Ascending aorta (tissue), 2 donors: ENCODE results near the gene CLPTM1. TPM values are rescaled to one million over a fixed set of nuclear protein-coding genes. Genes with fewer than 3 reads are reported as not detected.
"Not testable (repeated sequence)": the region's sequence is repeated elsewhere in the genome, so short reads cannot be mapped to it uniquely, and the experiment has no call there.

Experiments used
- DNase-seq, 2 donors: peaks; one replicate each; pipeline ENCODE4 v3.0.0-alpha.2; 2019; ENCODE audit warnings: low spot score in 2 of 2
- H3K27ac ChIP-seq, 2 donors: fragments of 200-600 bp; sonication (generic); one replicate each; pipeline ENCODE4 v1.5.1; 2016 to 2017; ENCODE audit warnings: mild to moderate bottlenecking in 1 of 2
- H3K27me3 ChIP-seq: fragments of 200-600 bp; sonication (generic); one replicate; pipeline ENCODE4 v1.5.1; 2017
- H3K36me3 ChIP-seq, 2 donors: fragments of 200-600 bp; sonication (generic); one replicate each; pipeline ENCODE4 v1.5.1; 2016
- H3K4me1 ChIP-seq, 2 donors: fragments of 200-600 bp; sonication (generic); one replicate each; pipeline ENCODE4 v1.5.1; 2016 to 2017; ENCODE audit warnings: mild to moderate bottlenecking in 1 of 2
- H3K4me3 ChIP-seq, 2 donors: fragments of 200-600 bp; sonication (generic); one replicate each; pipeline ENCODE4 v1.5.1; 2016 to 2017; ENCODE audit warnings: mild to moderate bottlenecking in 1 of 2
- H3K9me3 ChIP-seq, 2 donors: fragments of 200-600 bp; sonication (generic); one replicate each; pipeline ENCODE4 v1.5.1; 2016
- intact Hi-C: fragments of 100-400 bp; cut with DNase I; formaldehyde crosslinking; loops from one replicate; pipeline ENCODE4 v1.15.1; 2023
- total RNA-seq: library from RNA; depleted of rRNA; stranded (reverse); fragments of >200 nt; gene quantifications from one replicate; pipeline ENCODE4 v1.1.0, GENCODE V29; 2016
- TF ChIP-seq, protein P1 (sequence below), 3 experiments: fragments of 200-600 bp in 2 of 3; fragments of 450-650 bp in 1 of 3; sonication (generic) in 2 of 3; IDR thresholded peaks; one replicate each; pipeline ENCODE4 v1.5.1; 2016 to 2019; ENCODE audit warnings: antibody characterized with exemption in 3 of 3, mild to moderate bottlenecking in 1 of 3, moderate library complexity in 1 of 3

The CLPTM1 gene
- total RNA-seq, 1 donor from 2014 or later: 65.2 TPM

DNA sequence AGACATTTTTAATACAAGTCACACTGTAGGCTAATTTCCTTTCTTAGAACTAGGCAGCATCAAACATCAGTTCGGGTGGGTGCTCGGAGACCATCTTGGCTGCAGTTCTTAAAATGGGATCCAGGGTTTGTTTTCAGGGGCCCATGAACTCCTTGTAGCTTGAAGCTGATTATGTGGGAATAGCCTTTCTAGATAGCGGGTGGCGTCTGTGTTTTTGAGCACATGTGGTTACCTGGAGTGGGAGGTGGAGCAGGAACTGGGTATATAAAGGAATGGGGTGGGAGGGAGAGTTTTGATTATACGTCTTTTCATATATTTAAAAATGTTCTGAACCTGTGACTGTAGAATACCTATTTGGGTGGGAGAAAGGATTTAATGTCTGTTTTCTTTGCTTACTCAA, 12.9 kb downstream of the CLPTM1 start:
- Histone ChIP-seq H3K36me3 (peaks cover 31 to 58% of the 10 kb centered on the region in 2 donors), H3K4me1 (no peaks in the 10 kb centered on the region)
- intact Hi-C loops: no loop called here

DNA sequence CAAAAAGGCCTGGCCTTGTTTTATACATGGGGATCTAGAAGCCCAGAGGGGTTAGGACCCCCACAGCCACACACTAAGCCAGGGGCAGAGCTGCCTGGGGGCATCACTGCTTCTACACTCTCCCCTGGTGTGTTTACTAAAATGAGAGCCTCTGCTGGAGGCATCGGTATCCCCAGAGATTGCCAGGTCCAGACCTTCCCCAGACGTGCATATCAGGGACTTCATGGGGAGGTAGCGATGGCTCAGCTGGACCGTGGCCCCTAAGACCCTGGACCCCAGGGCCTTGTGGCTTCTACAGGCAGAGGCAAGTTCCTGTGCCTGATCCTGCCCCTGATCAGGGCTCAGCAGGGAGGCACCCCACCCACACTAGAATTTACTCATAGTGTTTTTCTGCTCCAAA, 13.5 kb downstream of the CLPTM1 start:
- no peak for DNase-seq
- H3K27me3 ChIP-seq: no peaks in the 10 kb centered on the region
- no peaks in the 10 kb centered on the region for H3K4me1 ChIP-seq
- intact Hi-C loops: no loop called here
- H3K27ac ChIP-seq: no peak overlapping the region
- no peak overlapping the region for H3K4me3 ChIP-seq
- peaks cover 33 to 59% of the 10 kb centered on the region in 2 donors for H3K36me3 ChIP-seq
- TF ChIP-seq, protein P1, sequence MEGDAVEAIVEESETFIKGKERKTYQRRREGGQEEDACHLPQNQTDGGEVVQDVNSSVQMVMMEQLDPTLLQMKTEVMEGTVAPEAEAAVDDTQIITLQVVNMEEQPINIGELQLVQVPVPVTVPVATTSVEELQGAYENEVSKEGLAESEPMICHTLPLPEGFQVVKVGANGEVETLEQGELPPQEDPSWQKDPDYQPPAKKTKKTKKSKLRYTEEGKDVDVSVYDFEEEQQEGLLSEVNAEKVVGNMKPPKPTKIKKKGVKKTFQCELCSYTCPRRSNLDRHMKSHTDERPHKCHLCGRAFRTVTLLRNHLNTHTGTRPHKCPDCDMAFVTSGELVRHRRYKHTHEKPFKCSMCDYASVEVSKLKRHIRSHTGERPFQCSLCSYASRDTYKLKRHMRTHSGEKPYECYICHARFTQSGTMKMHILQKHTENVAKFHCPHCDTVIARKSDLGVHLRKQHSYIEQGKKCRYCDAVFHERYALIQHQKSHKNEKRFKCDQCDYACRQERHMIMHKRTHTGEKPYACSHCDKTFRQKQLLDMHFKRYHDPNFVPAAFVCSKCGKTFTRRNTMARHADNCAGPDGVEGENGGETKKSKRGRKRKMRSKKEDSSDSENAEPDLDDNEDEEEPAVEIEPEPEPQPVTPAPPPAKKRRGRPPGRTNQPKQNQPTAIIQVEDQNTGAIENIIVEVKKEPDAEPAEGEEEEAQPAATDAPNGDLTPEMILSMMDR (IDR thresholded peaks at IDR 0.05): no peak
- H3K9me3 ChIP-seq: no peaks in the 10 kb centered on the region

More for the DNA sequence above, 12.9 kb downstream of the CLPTM1 start:
- no peaks in the 10 kb centered on the region for H3K27me3 ChIP-seq
- no peak for DNase-seq
- no peak overlapping the region for H3K4me3 ChIP-seq
- no peak overlapping the region for H3K27ac ChIP-seq
- H3K9me3 ChIP-seq: no peaks in the 10 kb centered on the region
- TF ChIP-seq, protein P1 (IDR thresholded peaks at IDR 0.05): no peak

DNA sequence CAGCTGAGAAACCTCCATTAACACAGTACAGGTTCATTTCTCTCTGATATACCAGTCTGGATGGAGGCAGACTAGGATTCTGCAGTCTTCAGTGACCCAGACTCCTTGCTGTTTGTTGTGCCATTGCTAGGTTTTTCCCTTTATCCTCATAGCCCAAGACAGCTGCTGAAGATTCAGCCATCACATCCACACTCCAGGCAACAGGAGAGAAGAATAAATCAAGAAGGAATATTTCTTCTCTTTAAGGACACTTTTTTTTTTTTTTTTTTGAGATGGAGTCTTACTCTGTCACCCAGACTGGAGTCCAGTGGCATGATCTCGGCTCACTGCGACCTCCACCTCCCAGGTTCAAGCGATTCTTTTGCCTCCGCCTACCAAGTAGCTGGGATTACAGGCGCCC, 14.3 kb downstream of the CLPTM1 start:
- Histone ChIP-seq H3K27me3 (no peaks in the 10 kb centered on the region), H3K9me3 (no peaks in the 10 kb centered on the region), H3K36me3 (peaks cover 30 to 60% of the 10 kb centered on the region in 2 donors), H3K4me3 (no peak overlapping the region), H3K27ac (no peak overlapping the region), H3K4me1 (no peaks in the 10 kb centered on the region)
- DNase-seq: no peak
- TF ChIP-seq, protein P1 (IDR thresholded peaks at IDR 0.05): no peak
- intact Hi-C loops: no loop called here

DNA sequence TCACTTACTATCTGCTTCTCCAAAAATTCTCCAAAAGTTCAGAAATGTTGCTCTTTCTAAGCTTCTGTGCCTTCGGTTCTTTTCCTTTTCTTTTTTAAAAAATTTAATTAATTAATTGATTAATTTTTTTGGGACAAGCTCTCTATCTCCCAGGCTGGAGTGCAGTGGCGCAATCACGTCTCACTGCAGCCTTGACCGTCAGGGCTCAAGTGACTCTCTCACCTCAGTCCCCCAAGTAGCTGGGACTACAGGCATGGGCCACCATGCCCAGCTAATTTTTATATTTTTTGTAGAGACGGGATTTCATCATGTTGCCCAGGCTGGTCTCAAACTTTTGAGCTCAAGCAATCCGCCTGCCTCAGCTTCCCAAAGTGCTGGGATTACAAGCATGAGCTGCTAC, 16.3 kb downstream of the CLPTM1 start:
- intact Hi-C loops, H3K4me3 ChIP-seq, H3K4me1 ChIP-seq, DNase-seq, H3K9me3 ChIP-seq, H3K27ac ChIP-seq, H3K27me3 ChIP-seq: not testable (repeated sequence)
- peaks cover 39 to 63% of the 10 kb centered on the region in 2 donors for H3K36me3 ChIP-seq

DNA sequence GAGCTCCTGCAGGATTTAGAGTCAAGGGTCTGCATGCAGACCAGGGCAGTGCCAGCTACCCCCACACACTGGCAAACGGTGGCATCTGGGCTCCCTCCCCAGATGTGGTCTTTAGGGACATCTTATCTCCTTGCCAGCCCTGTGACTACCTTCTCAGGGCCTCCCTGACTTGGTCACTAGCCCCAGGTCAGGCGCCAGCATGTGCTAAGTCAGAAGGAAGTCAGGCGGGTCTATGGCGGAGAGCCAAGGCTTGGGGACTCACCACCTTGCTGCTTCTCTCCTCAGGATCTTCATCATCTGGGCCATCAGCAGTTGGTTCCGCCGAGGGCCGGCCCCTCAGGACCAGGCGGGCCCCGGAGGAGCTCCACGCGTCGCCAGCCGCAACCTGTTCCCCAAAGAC, 17.6 kb downstream of the CLPTM1 start:
- Histone ChIP-seq H3K9me3 (no peaks in the 10 kb centered on the region), H3K27ac (no peak overlapping the region), H3K27me3 (no peaks in the 10 kb centered on the region), H3K4me3 (no peak overlapping the region), H3K36me3 (peaks cover 46 to 67% of the 10 kb centered on the region in 2 donors), H3K4me1 (no peaks in the 10 kb centered on the region)
- no peak for DNase-seq
- TF ChIP-seq, protein P1 (IDR thresholded peaks at IDR 0.05): no peak
- intact Hi-C loops: no loop called here

DNA sequence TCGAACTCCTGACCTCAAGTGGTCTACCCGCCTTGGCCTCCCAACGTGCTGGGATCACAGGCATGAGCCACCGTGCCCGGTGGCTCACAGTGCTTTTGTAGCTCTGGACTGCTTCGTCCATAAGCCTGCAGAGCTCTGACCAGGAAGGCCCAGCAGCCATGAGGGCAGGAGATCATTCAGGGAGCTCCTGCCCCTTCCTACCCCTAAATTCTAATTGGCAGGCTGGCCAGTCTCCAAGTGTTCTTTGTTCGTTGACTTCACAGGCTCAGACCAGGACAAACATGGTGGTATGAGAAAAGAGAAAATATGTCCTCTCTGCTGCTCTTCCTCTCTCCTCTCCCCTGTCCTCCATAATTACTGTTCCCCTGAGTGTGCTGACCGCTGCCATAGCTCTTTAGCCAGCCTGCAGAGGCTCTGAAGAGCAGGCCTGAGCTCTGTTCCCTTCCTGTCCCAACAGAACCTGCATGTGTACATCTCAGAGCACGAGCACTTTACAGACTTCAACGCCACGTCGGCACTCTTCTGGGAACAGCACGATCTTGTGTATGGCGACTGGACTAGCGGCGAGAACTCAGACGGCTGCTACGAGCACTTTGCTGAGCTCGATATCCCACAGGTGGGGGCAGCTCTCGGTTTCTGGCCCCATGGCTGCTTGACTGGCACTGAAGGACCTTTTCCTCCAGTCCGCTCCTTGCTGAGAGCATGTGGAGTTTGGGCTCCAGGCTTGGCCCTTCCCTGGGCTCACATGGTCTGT, 19.0 kb downstream of the CLPTM1 start:
- no peak overlapping the region for H3K4me3 ChIP-seq
- no peaks in the 10 kb centered on the region for H3K9me3 ChIP-seq
- intact Hi-C loops: no loop called here
- H3K36me3 ChIP-seq: peaks cover 60 to 67% of the 10 kb centered on the region in 2 donors
- no peaks in the 10 kb centered on the region for H3K4me1 ChIP-seq
- no peaks in the 10 kb centered on the region for H3K27me3 ChIP-seq
- no peak for DNase-seq
- TF ChIP-seq, protein P1 (IDR thresholded peaks at IDR 0.05): no peak
- H3K27ac ChIP-seq: no peak overlapping the region
